Psoas muscle (tissue), 8 donors: ENCODE results near the gene CAMTA1. TPM values are rescaled to one million over a fixed set of nuclear protein-coding genes. Genes with fewer than 3 reads are reported as not detected.

Experiments
- ATAC-seq, 4 donors: fragments of 200-7000 bp; cut with Tn5 transposase; one replicate each; pipeline ENCODE4 v1.9.1; 2020; ENCODE audit warnings: moderate library complexity in 3 of 4, mild to moderate bottlenecking in 2 of 4
- DNase-seq, 2 donors: peaks; one replicate each; pipeline ENCODE4 v3.0.0-alpha.2; 2020
- H3K27ac ChIP-seq: fragments of 200-600 bp; one replicate; pipeline ENCODE4 v1.8.0; 2022
- H3K27me3 ChIP-seq, 3 donors: fragments of 200-600 bp in 1 of 3; one replicate each; pipeline versions ENCODE4 v1.6.1 to v1.8.0; 2013 to 2022; ENCODE audit warnings: low read length in 2 of 3, mild to moderate bottlenecking in 2 of 3, moderate library complexity in 1 of 3; ENCODE audit not compliant: insufficient read depth in 3 of 3
- H3K36me3 ChIP-seq, 2 donors: fragments of 200-600 bp in 1 of 2; one replicate each; pipeline versions ENCODE4 v1.6.1 to v1.8.0; 2013 to 2022; ENCODE audit warnings: low read depth in 1 of 2, mild to moderate bottlenecking in 1 of 2, moderate library complexity in 1 of 2; ENCODE audit not compliant: insufficient read depth in 1 of 2
- H3K4me1 ChIP-seq: fragments of 200-600 bp; one replicate; pipeline ENCODE4 v1.8.0; 2022
- H3K4me3 ChIP-seq: fragments of 200-600 bp; one replicate; pipeline ENCODE4 v1.8.0; 2022; ENCODE audit warnings: mild to moderate bottlenecking
- H3K9me3 ChIP-seq: fragments of 200-600 bp; one replicate; pipeline ENCODE4 v1.8.0; 2022
- WGBS, 3 donors: extraction: QIAGEN DNeasy Blood & Tissue Kit; methylation state at CpG; one replicate each; pipeline versions ENCODE4 v1.1.6 to v1.1.7; 2013; 5-methylcytosine and 5-hydroxymethylcytosine counted together
- intact Hi-C, 2 donors: fragments of 100-400 bp; cut with DNase I; formaldehyde crosslinking; loops; one replicate each; pipeline versions ENCODE4 v1.11.0 to v1.14.2; 2022
- polyA plus RNA-seq, 3 donors: library from polyadenylated mRNA; stranded (reverse); fragments of 200-250 nt; gene quantifications; one replicate each; pipeline ENCODE4 v1.2.3, GENCODE V29; 2013
- total RNA-seq, 4 donors: library from RNA; stranded (reverse); fragmentation: NEBNext Ultra II Directional in 2 of 4; extraction: Animal tissue kit (Norgen Biotek cat#: 25700) in 2 of 4; gene quantifications; one replicate each; pipeline versions ENCODE4 v1.2.1 to v1.2.4, GENCODE V29; 2021 to 2023
- TF ChIP-seq, protein P1 (sequence below): fragments of 200-600 bp; IDR thresholded peaks from one replicate; pipeline ENCODE4 v1.8.0; 2022; ENCODE audit warnings: antibody characterized with exemption
- donor health status: healthy with polysubstance abuse.
- donor health status: DM: no; HTN: no; CAD: no; lungs with moderate emphysema.
- donor health status: Bipolar disorder and iron deficiency.
- donor health status: healthy.
- donor health status: DM: yes; HTN: yes; CAD: no.
- donor health status: DM: no; HTN: no; CAD: no.
- donor health status: DM: no; HTN: no; CAD: no.
- donor health status: DM: yes; HTN: yes; CAD: no.

CAMTA1 gene
- total and polyA plus RNA-seq, 7 donors = 64.6 to 206 (median 76.5) TPM

DNA sequence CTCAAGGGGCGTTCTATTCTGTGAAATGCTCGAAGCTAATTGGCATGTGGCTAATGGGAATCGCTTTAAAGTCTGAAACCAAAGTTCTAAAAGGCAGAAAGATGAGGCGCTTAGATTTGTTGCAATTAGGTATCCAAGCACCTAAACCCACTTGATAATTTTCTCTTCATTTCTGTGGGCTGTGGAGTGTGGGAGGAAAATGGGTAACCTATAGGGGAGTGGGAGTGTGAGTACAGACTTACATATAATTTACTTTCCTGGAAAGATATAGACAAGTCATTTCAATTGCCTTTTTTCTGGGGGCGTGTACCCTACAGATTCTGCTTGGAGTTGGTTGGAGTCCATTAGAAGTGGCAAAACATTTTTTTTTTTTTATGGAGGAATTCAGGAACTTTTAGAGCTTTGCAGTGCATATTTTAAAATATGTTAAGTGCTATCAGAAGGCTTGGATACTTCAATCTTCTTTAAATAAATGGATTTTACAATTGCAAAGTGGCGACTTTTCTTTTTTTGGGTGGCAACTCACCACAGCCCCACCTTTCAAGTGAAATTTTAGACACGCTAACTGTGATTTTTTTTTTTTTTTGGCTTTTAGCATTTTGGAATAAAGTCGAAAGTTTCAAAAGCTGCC lies 254.5 kb downstream of the CAMTA1 start:
- WGBS, 3 donors = 80 to 84% (median 81%) methylated on average over 8 of the region's 8 CpGs
- H3K27ac ChIP-seq = no peak overlapping the region
- H3K4me1 ChIP-seq = peaks cover 7% of the 10 kb centered on the region
- H3K9me3 ChIP-seq = no peaks in the 10 kb centered on the region
- no peaks in the 10 kb centered on the region for H3K36me3 ChIP-seq
- TF ChIP-seq, protein P1, sequence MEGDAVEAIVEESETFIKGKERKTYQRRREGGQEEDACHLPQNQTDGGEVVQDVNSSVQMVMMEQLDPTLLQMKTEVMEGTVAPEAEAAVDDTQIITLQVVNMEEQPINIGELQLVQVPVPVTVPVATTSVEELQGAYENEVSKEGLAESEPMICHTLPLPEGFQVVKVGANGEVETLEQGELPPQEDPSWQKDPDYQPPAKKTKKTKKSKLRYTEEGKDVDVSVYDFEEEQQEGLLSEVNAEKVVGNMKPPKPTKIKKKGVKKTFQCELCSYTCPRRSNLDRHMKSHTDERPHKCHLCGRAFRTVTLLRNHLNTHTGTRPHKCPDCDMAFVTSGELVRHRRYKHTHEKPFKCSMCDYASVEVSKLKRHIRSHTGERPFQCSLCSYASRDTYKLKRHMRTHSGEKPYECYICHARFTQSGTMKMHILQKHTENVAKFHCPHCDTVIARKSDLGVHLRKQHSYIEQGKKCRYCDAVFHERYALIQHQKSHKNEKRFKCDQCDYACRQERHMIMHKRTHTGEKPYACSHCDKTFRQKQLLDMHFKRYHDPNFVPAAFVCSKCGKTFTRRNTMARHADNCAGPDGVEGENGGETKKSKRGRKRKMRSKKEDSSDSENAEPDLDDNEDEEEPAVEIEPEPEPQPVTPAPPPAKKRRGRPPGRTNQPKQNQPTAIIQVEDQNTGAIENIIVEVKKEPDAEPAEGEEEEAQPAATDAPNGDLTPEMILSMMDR = no peak
- H3K4me3 ChIP-seq = no peak overlapping the region
- intact Hi-C loops = loop anchor here (5.0 to 10.0 kb wide), 2 partner anchors 178 to 605 kb away; no protein-coding TSS in a partner anchor
- peaks cover 0 to 7% (median 4%) of the 10 kb centered on the region in 3 donors for H3K27me3 ChIP-seq
- ATAC-seq = no peak
- no peak for DNase-seq

- Histone ChIP-seq H3K9me3 (no peaks in the 10 kb centered on the region), H3K36me3 (no peaks in the 10 kb centered on the region), H3K27ac (no peak overlapping the region), H3K4me3 (no peak overlapping the region), H3K27me3 (peaks cover 0 to 10% (median 4%) of the 10 kb centered on the region in 3 donors), H3K4me1 (peaks cover 7% of the 10 kb centered on the region)
- ATAC-seq (no peak), DNase-seq (no peak)
- 67 to 76% (median 70%) methylated on average over 16 of the region's 16 CpGs for WGBS, 3 donors
- intact Hi-C loops = loop anchor here (5.0 to 10.0 kb wide), 2 partner anchors 176 to 604 kb away; no protein-coding TSS in a partner anchor
- TF ChIP-seq, protein P1 = no peak
Measured at GRCh38 chr1:7040969-7041695, 255.9 kb downstream of the CAMTA1 start.

GRCh38 chr1:7042322-7043190 lies 257.3 kb downstream of the CAMTA1 start:
- Histone ChIP-seq H3K27ac (no peak overlapping the region), H3K36me3 (no peaks in the 10 kb centered on the region), H3K27me3 (peaks cover 0 to 14% (median 4%) of the 10 kb centered on the region in 3 donors), H3K4me1 (peaks cover 7% of the 10 kb centered on the region), H3K4me3 (peak overlapping the region; percentile 11), H3K9me3 (no peaks in the 10 kb centered on the region)
- TF ChIP-seq, protein P1 = peak; percentile 50
- 21 to 27% (median 24%) methylated on average over 17 of the region's 17 CpGs for WGBS, 3 donors
- DNase-seq (no peak), ATAC-seq (peak in 2 of 4 donors; percentile 64 to 65)
- intact Hi-C loops = loop anchor here (5.0 to 10.0 kb wide), 2 partner anchors 175 to 602 kb away; no protein-coding TSS in a partner anchor

GRCh38 chr1:7043191-7043549 lies 257.9 kb downstream of the CAMTA1 start:
- Histone ChIP-seq H3K27ac (no peak overlapping the region), H3K4me3 (no peak overlapping the region), H3K27me3 (peaks cover 0 to 14% (median 4%) of the 10 kb centered on the region in 3 donors), H3K36me3 (no peaks in the 10 kb centered on the region), H3K9me3 (no peaks in the 10 kb centered on the region), H3K4me1 (peaks cover 7% of the 10 kb centered on the region)
- 47 to 49% (median 48%) methylated on average over 6 of the region's 6 CpGs for WGBS, 3 donors
- intact Hi-C loops = loop anchor here (5.0 to 10.0 kb wide), 2 partner anchors 174 to 602 kb away; no protein-coding TSS in a partner anchor
- TF ChIP-seq, protein P1 = no peak
- no peak for ATAC-seq
- DNase-seq = no peak
